GM19452 (cell line): Measurements from ENCODE around the gene ZFP91.

Source experiments
- ATAC-seq: cut with Tn5 transposase; IDR thresholded peaks from one replicate; pipeline ENCODE4 v1.9.1; 2021; ENCODE audit not compliant: unreplicated experiment

ZFP91 gene

DNA sequence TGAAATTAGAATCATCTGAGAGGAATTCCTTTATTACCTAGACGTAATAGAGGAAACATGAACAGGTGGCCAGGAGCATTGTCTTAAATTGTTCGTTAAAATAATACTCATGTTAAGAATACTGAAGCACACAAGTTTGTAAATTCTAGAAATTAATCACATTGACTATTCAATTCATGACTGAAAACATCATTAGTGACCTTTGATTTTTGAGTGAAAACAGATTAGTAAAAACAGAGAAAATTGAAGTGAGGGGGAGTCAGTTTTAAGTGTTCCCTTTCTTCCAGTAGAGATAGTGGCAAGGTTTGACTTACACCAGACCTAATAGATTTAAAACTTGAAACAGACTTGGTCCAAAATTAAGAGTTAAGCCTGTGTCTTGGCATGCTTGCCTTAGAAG lies 1.4 kb downstream of the ZFP91 start:
- no peak for ATAC-seq

DNA sequence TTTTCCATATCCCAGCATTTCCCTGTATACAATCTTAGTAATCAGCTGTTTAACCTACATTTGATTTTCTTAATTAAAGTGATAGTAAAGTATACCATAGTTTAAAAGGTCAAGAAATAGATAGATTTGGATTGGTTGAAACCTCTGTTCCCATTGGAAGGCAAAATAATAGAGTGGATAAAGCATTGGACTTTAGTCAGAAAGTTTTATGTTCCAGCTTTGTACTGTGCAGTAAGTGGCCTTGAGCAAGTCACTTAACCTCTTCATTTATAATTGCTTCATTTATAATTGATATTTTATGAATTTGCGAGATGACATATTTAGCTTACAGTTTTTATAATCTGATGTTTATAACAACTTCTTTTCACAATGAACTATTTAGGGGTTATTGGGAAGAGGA lies 3.6 kb downstream of the ZFP91 start:
- no peak for ATAC-seq

DNA sequence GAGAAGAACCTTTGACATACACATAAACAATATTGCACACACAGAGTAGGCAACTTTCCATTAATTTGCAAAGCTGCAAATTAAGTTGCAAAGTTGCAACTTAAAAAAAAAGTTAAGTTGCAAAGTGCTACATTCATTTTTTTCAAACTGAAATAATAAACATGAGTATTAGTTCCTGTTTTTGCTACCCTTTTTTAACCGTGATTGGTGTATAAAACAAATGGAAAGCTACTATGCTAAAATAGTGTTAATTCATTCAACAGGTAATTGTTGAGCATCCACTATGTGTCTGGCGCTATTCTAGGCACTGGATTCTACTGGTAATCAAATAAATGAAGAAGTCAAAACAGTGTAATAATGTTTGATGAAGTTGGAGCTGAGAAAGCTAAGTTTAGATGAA lies 8.1 kb downstream of the ZFP91 start:
- ATAC-seq = no peak

DNA sequence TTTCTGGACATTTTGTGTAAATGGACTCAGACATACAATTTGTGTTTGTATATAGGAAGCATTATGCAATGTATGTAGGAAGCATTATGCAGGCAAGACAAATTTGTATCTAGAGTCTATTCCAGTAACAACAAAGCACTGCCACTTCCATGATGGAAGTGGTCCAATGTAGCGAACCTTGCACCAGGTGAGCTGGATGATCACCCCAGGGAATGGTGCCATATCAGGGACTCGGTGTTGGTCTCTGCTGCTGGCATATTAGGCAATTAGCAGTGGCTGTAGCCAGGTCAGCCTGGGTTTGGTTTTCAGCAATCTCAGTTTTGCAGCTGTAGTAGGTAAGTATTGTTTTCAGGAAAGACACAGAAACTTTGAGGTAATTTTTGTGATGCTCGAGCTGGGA lies 12.8 kb downstream of the ZFP91 start:
- ATAC-seq = no peak

DNA sequence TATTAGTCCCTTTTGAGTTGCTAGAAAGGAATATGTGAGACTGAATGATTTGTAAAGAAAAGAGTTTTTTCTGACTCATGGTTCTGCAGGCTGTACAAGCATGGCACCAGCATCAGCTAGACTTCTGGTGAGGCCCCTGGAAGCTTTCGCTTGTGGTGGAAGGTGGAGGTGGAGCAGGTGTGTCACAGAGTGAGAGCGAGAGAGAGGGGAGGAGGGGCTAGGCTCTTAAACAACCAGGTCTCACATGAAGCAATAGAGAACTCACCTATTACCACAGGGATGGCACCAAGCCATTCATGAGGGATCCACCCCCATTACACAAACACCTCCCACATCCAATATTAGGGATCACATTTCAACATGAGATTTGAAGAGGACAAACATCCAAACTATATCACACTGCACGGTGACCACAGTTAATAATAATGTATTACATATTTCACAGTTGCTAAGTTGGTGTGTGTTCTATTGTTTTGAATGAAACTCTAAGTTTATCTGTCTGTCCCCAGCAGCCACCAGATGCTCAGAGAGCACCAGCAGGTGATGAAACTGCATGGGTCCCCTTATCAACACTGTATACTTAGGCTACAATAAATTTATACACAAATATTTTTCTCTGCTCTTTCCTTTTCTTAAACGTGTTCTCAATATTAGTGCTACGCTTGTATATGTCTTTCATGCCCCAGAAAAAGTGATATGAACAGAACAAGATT lies 14.1 kb downstream of the ZFP91 start:
- ATAC-seq = no peak

DNA sequence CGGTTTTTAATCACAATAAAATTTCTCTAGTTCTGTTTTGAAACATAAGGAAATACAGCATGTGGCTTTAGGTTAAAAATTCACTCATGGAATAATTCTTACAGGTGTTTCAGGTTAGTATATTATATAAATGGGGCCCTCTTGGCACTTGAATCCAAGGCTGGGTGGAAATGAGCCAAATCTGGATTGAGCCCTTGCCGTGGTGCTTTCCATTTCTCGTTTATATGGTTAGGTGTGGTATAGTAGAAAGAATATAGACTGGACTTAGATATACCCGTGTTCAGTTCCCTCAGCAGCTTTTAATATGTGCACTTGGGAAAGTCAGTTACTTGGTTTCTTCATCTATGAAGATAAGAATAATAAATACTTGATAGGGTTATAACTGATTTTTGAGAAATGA lies 16.0 kb downstream of the ZFP91 start:
- no peak for ATAC-seq

DNA sequence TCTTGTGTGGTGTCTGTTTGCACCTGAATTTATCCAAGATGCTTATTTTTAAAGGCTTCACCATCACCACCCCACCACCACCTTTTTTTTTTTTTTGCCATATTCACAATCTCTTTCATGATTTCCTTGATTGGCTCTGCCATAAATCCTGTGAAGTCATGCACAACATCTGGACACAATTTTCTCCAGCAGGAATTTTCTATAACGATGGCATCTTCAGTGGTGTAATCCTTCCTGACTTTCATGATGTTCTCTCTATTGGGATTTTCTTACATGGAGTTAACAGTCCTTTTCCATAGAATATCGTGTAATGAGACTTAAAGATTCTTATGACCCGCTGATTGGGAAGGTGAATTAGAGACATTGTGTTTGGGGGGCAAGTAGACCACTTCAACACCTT lies 17.8 kb downstream of the ZFP91 start:
- no peak for ATAC-seq

DNA sequence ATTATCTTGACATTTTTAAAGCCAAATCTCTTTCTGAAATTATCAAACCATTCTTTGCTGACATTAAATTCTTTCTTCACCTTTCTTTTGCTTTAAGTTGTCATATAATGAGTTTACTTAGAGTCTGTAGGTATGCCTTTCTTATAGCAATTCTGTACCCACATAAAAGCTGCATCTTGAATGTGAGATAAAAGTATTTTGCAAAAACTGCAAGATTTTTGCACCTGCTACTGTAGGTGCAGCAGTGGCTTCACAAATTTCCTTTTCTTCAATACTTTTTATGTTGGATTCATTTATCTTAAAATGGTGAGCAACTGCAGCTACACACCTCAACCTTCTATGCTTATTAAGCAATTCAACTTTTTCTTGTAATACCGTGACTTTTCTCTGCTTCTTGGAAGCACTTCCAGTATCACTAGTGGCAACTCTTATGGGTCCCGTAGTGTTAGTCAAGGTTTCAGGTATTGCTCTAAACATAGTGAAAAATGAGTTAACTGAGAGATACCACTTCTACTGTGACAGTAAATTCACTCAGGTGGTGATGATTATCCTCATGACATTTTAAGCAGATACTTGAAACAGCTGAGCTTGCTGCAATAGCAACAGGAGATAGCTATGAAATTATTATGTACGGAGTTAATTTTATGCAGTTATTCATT lies 18.8 kb downstream of the ZFP91 start:
- no peak for ATAC-seq

DNA sequence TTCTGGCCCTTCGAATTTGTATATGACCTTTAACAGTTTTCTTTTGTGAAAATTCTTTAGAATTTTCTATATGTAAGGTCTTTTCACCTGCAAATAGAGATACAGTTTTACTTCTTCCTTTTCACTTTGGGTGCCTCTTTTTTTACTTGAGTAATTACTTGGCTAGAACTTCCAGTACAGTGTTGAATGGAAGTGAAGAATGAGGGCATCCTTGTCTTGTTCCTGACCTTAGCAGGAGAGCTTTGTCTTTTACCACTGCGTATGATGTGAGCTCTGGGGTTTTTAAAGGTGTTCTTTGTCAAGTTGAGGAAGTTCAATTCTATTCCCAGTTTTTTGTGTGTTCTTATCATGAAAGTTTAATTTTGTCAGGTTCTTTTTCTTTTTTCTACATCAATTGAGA lies 21.6 kb downstream of the ZFP91 start:
- ATAC-seq = no peak

DNA sequence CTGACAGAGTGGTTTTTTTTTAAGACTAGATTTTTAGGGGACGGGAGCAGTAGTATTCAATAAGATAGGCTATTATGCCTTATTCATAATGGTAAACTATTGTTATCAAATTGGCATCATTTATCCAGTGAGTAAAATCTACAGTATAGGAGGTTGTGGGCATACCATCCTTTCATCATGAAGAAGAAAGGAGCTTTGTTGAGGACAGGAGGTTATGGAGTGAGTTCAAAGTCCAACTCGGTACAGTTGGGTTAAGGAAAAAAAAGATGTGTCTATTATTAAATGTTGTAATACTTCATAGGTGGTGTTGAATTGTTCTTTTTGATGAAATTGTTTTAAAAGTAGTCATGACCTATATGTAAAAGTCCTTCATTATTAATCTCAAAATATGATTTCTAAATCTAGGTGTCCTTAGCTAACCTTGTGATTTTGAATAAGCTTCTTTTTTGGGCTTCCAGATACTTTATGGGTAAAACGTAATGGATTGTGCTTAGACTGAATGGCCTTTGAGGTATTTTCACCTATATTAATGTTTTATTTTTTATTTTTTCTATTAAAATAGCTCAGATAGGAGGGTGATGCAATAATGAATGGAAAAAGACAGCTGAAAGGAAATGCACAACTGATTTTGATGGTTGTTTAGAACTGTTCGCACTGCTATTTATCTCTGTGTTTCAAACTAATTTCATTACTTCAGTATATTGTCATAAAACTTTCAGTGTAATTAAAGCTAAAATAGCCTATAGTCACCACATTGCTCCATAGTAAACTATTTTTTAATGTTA lies 28.3 kb downstream of the ZFP91 start:
- no peak for ATAC-seq

DNA sequence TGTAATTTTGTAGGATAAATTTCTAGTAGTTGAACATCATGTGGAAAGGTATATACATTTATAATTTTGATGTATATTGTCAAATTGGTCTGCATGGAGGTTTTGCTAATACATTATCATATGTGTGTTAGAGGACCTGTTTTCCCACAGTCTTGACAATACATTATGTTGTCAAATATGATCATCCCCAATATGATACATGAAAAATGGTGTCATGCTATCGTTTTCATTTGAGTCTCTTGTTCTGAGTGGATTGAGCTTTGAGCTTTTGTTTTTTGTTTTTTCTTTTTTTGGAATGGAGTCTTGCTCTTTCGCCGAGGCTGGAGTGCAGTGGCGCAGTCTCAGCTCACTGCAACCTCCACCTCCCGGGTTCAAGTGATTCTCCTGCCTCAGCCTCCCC lies 29.5 kb downstream of the ZFP91 start:
- no peak for ATAC-seq

DNA sequence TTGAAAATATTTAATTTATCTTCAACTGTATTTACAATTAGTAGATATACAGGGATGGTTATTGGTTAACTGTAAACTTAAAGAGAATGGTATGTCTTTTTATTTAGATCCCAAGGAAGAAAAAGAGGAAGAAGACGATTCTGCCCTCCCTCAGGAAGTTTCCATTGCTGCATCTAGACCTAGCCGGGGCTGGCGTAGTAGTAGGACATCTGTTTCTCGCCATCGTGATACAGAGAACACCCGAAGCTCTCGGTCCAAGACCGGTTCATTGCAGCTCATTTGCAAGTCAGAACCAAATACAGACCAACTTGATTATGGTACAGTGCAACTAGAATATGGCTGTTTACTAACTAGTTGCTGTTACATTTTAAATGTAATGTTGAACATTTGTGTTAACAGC lies 30.9 kb downstream of the ZFP91 start:
- no peak for ATAC-seq

DNA sequence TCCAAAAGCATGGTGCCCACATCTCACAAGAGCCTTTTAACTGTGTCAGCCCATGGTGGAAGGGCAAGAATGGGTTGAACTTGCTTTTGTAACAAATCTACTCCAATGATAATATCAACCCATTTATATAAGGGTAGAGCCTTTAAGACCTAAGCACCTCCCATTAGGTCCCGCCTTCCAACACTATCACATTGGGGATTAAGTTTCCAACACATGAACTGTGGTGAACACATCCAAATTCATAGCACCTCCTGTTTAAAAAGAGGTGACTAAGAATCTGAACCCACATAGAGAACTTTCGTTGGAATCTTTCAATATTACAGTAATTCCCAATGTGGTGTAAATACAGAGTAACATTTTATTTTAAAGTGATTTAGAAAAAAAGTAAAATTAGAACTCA lies 34.4 kb downstream of the ZFP91 start:
- ATAC-seq = no peak

DNA sequence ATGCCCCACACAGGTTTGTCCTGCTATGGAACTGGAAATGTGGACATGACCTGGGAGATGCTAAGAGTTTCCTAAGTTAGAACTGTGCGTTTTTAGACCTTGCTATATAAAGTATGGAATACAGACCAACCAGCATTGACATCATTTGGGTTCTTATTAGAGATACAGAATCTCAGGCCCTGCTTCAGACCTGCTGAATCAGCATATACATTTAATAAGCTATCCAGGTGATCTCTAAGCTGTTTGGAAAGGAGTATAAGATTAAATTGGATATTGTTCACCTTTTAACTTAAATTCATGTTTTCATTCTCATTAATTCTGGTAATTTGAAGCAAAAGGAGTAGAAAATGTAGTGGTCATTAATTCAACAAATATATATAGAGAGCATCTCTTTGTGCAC lies 36.7 kb downstream of the ZFP91 start:
- no peak for ATAC-seq

DNA sequence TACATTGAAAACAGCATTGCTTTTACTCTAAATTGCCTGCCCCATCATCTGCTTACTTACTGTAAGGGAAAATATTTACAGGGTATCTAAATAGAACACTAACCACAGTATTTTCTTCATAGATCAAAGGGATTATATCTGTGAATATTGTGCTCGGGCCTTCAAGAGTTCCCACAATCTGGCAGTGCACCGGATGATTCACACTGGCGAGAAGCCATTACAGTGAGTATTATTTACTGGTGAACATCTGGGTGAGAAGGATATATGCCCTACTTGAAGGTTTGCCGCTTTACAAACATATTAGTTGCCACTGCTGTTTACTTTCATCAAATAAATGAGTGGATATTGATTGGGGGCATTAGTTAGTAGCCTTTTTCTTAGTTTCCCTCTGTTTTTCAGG lies 37.7 kb downstream of the ZFP91 start:
- ATAC-seq = no peak

DNA sequence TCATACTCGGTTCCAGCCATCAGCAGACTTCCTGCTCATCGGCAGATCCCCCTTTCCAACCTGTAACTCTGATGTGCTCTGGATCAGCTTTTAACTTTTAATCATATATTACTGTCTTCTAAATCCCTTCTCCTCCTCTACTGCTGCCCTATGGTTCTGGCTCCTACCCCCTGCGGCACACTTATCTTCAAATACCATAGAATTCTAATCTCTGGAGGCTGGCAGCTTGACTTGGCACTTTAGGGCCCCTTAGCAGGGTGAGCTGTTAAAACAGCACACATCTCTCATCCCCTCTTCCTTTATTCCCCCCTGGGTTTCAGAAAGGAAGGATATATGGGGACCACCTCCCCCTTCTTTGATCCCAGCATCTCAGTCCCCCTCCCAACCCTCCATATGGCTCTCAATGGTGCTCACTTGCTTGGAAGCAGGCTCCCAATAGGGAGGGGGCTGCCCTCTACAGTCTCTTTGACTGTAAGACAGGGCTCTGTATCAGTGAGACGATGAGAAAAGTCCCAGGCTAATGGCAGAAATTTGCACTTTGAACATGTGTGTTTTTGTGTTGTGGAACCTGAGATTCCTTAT lies 39.2 kb downstream of the ZFP91 start:
- ATAC-seq = no peak

DNA sequence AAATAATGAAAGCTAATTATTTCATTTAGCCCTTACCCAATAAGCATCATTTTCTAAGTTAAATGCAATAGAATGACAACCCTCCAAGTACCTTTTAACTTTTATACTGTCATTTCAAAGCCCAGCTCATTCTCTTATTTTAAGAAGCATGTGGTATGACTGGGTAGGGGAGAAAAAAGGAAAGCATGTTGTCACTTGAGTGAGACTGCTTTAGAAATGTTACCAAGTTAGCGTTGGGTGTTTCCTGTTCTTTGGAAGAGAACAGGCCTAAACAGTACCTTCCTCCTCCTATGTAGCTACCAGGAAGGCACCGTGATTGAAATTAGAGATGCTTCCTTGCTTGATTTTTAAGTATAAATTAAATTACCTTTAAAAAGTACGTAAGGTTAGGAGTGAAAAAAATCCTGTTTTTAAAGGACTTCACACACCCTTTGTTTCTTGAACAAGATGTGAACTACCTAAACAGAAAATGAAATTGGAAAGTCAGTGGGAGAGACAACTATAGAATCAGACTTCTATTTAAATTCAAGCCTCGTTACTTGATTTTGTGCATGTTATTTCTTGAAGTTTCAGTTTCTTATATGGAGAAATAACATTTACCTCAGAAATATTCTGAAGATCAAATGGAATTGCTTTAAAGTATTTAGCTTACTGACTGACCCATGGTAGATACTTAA lies 42.9 kb downstream of the ZFP91 start:
- ATAC-seq = no peak

DNA sequence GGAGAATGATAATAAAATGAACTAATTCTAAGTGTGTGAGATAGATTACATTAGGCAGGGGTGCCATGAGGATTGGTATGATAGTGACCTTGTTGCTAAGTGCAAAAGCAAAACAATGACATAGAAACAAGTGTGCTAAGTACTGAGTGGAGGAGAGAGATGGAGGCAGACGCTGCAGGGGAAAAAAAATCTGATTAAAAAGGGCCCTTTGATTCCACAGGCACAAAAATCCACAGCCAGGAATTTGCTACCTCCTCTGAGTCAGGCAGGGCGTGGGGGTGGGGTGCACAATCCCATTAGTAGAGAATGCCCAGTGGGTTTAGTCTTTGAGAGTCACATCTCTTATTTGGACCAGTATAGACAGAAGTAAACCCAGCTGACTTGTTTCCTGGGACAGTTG lies 43.5 kb downstream of the ZFP91 start, which contains the start of gene CNTF:
CNTF (plus strand) TSS at position 322 of the 400 bp plus-strand sequence. CDS start 88 bp downstream, outside the sequence.
- no peak for ATAC-seq

DNA sequence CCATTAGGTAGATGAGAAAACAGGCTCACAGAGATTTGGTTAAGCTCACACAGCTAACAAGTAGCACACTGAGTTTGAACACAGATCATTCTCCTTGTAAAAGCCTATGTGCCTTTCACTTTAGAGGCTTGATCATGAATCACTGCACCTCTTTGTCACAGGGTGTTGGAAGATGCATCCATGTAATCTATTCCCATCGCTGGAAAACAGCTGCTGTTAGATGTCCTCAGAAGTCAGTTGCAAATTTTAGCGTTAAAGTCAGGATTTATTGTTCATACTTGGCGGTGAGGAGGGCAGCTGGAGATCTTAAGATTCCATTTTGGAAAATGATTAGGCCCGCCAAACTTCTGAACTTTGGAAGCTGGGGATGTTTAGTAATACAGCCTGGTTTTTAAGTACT lies 46.2 kb downstream of the ZFP91 start:
- no peak for ATAC-seq

DNA sequence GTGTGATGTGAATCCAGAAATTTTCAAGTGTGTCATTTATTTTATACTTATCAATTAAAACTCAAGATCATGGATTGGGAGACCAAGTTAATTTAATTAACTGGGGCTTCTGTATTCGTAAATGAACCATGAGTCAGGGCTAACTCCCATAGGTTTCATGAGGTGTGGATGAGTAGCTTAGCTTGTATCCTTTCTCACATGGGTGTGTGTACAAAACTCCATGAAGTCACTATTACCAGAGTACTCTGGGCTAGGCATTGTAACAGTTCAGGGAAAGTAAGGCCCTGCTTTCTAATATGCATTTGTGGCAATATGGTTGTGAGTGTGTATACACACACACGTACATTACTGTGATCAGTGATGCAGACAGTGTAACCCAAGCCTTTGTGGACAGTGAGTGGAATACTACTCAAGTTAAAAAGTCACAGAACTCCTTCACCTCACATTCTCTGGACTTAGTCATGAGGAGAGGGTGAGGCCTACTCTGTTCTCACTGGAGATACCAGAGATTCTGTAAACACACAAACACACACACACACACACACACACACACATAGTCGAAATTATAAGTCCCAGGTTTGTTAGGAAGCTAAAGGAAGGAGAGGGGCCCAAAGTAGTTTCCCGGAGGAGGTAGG lies 47.1 kb downstream of the ZFP91 start:
- no peak for ATAC-seq
